HepG2 (cell line): Measurements from ENCODE around the gene DNM3. TPM values are rescaled to one million over a fixed set of nuclear protein-coding genes. Genes with fewer than 3 reads are reported as not detected.
A peak's percentile ranks its signal among the peaks of the same experiment; 100 is the strongest.

Experiments
- ATF4 ChIP-seq, 2 experiments: fragments of 450-650 bp in 1 of 2; sonication (generic) in 1 of 2; formaldehyde crosslinking; IDR thresholded peaks; 2 replicates each; pipeline versions ENCODE4 v1.5.0 to v1.8.0; 2020 to 2022; ENCODE audit warnings: mild to moderate bottlenecking in 1 of 2, missing genetic modification reagents in 1 of 2
- CCDC6 ChIP-seq: sonication (generic); formaldehyde crosslinking; IDR thresholded peaks from 2 replicates; pipeline ENCODE4 v1.8.1; 2022; ENCODE audit warnings: mild to moderate bottlenecking, missing genetic modification reagents, moderate library complexity
- CEBPB ChIP-seq: IDR thresholded peaks from 2 replicates; pipeline ENCODE4 v1.6.1; 2011; ENCODE audit warnings: low read depth, low read length, improper control_type of control experiment, borderline replicate concordance
- KDM2A ChIP-seq: sonication (generic); formaldehyde crosslinking; IDR thresholded peaks from 2 replicates; pipeline ENCODE4 v1.4.0; 2020; ENCODE audit warnings: low read depth, missing genetic modification reagents, borderline replicate concordance
- MAFF ChIP-seq: IDR thresholded peaks from 2 replicates; pipeline ENCODE4 v1.6.1; 2011; ENCODE audit warnings: low read depth, low read length, improper control_type of control experiment
- MAFK ChIP-seq, 2 experiments: IDR thresholded peaks in 1 of 2; conservative IDR thresholded peaks in 1 of 2; 2 replicates each; pipeline ENCODE4 v1.6.1; 2011; ENCODE audit warnings: improper control_type of control experiment in 2 of 2, low read length in 2 of 2
- MZF1 ChIP-seq: sonication (generic); formaldehyde crosslinking; IDR thresholded peaks from 2 replicates; pipeline ENCODE4 v1.8.1; 2023; ENCODE audit warnings: mild to moderate bottlenecking, missing genetic modification reagents, borderline replicate concordance
- NCOR1 ChIP-seq: fragments of 200-600 bp; sonication (generic); IDR thresholded peaks from 2 replicates; pipeline ENCODE4 v1.7.0; 2017; ENCODE audit warnings: antibody characterized with exemption, low read length, borderline replicate concordance
- NR2F1 ChIP-seq, 2 experiments: fragments of 450-650 bp in 1 of 2; formaldehyde crosslinking in 1 of 2; IDR thresholded peaks; 2 replicates each; pipeline versions ENCODE4 v1.5.0 to v1.6.1; 2016 to 2020; ENCODE audit warnings: mild to moderate bottlenecking in 1 of 2, missing compliant biosample characterization in 1 of 2, missing genetic modification reagents in 1 of 2, moderate library complexity in 1 of 2
- PAXIP1 ChIP-seq: sonication (generic); formaldehyde crosslinking; conservative IDR thresholded peaks from 2 replicates; pipeline ENCODE4 v1.4.0; 2020; ENCODE audit warnings: mild to moderate bottlenecking, missing genetic modification reagents, moderate library complexity
- SIN3B ChIP-seq: fragments of 150-350 bp; IDR thresholded peaks from 2 replicates; pipeline ENCODE4 v1.6.1; 2014; ENCODE audit warnings: low read length
- STAG1 ChIP-seq: sonication (generic); formaldehyde crosslinking; IDR thresholded peaks from 2 replicates; pipeline ENCODE4 v1.4.0; 2020; ENCODE audit warnings: missing genetic modification reagents
- ZNF564 ChIP-seq: sonication (generic); formaldehyde crosslinking; IDR thresholded peaks from 2 replicates; pipeline ENCODE4 v1.8.1; 2023; ENCODE audit warnings: mild to moderate bottlenecking, missing genetic modification reagents
- polyA plus RNA-seq, 8 experiments: library from polyadenylated mRNA; depleted of rRNA in 3 of 8; stranded (reverse) in 7 of 8; unstranded in 1 of 8; fragments of >200 nt; fragmentation: Illumina TruSeq in 4 of 8; extraction: Trizol in 4 of 8; gene quantifications; 2 replicates each; pipeline versions ENCODE4 v1.2.1 to v1.2.3, GENCODE V29; 2011 to 2016; ENCODE audit warnings: low read depth in 4 of 8, missing spikeins in 1 of 8, mixed read lengths in 1 of 8; ENCODE audit not compliant: insufficient read depth in 1 of 8
- total RNA-seq, 5 experiments: library from RNA; depleted of rRNA; stranded (reverse); fragments of >200 nt; fragmentation: Illumina TruSeq; extraction: Trizol; gene quantifications; 2 replicates each; pipeline ENCODE4 v1.2.3, GENCODE V29; 2016; ENCODE audit warnings: low read depth in 1 of 5
- TF ChIP-seq, protein P1 (sequence below): sonication (generic); formaldehyde crosslinking; IDR thresholded peaks from 2 replicates; pipeline ENCODE4 v1.8.1; 2022; ENCODE audit warnings: low read depth, mild to moderate bottlenecking, missing genetic modification reagents
- TF ChIP-seq, protein P2 (sequence below): IDR thresholded peaks from 2 replicates; pipeline ENCODE4 v1.6.1; 2016; ENCODE audit warnings: low read depth
- TF ChIP-seq, protein P3 (sequence below): IDR thresholded peaks from 2 replicates; pipeline ENCODE4 v1.6.1; 2016; ENCODE audit warnings: control low read depth
- TF ChIP-seq, protein P4 (sequence below): IDR thresholded peaks from 2 replicates; pipeline ENCODE4 v1.6.1; 2018; ENCODE audit warnings: missing genetic modification reagents

The DNM3 gene
- total and polyA plus RNA-seq, 2 of the 13 experiments (the other 11 are each of a cell fraction or from before 2014, with no cell fraction given), result 0.05 TPM; not detected in 1

DNA sequence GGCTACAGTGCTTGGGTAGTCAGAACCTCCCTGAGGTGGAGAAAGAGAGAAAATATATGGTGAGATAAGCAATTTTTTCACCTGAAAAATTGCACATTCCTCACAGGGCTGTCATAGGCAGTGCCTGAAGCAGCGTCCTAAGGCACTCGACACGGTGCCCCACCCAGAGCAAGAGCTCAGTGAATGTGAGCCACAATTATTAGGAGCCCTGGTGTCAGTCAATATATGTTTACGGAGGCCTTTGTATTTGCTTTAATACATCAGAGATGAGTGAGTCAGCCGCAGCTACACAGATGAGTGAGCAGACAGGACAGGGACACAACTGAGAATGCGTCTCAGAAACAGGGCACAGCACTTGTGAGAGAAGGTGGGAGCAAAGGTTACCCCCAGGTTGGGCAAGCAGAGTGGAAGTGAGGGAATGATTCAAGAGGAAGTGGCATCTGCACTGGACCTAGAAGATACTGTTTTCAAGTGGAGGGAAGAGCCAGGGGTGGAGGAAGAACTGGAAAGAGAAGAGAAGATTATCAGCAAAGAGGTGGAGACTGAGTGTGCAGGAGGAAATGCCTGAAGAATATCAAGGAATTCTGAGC lies 607.8 kb downstream of the DNM3 start (continued):
- TF ChIP-seq STAG1 (CRISPR knock-in tag), result 0 out of 2 replicates have a peak, but pooled peaks have one; percentile 1
- TF ChIP-seq SIN3B, result 0 out of 2 replicates have a peak, but pooled peaks have one; percentile 46
- peak; percentile 13; the same call in 1 of the 2 replicates for TF ChIP-seq CEBPB
- TF ChIP-seq MAFF, result peak; percentile 77
- peak; percentile 71; the same call in 1 of the 2 replicates for TF ChIP-seq PAXIP1
- TF ChIP-seq, protein P1, sequence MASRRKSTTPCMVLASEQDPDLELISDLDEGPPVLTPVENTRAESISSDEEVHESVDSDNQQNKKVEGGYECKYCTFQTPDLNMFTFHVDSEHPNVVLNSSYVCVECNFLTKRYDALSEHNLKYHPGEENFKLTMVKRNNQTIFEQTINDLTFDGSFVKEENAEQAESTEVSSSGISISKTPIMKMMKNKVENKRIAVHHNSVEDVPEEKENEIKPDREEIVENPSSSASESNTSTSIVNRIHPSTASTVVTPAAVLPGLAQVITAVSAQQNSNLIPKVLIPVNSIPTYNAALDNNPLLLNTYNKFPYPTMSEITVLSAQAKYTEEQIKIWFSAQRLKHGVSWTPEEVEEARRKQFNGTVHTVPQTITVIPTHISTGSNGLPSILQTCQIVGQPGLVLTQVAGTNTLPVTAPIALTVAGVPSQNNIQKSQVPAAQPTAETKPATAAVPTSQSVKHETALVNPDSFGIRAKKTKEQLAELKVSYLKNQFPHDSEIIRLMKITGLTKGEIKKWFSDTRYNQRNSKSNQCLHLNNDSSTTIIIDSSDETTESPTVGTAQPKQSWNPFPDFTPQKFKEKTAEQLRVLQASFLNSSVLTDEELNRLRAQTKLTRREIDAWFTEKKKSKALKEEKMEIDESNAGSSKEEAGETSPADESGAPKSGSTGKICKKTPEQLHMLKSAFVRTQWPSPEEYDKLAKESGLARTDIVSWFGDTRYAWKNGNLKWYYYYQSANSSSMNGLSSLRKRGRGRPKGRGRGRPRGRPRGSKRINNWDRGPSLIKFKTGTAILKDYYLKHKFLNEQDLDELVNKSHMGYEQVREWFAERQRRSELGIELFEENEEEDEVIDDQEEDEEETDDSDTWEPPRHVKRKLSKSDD, result no peak
- no peak for TF ChIP-seq KDM2A (CRISPR knock-in tag)
- no peak for TF ChIP-seq MZF1 (CRISPR knock-in tag)
- TF ChIP-seq, protein P2, sequence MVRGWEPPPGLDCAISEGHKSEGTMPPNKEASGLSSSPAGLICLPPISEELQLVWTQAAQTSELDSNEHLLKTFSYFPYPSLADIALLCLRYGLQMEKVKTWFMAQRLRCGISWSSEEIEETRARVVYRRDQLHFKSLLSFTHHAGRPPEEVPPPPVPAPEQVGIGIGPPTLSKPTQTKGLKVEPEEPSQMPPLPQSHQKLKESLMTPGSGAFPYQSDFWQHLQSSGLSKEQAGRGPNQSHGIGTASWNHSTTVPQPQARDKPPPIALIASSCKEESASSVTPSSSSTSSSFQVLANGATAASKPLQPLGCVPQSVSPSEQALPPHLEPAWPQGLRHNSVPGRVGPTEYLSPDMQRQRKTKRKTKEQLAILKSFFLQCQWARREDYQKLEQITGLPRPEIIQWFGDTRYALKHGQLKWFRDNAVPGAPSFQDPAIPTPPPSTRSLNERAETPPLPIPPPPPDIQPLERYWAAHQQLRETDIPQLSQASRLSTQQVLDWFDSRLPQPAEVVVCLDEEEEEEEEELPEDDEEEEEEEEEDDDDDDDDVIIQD (CRISPR knock-in tag), result peak; percentile 52; the same call in 1 of the 2 replicates
- no peak for TF ChIP-seq ZNF564 (CRISPR knock-in tag)
- TF ChIP-seq, protein P3, sequence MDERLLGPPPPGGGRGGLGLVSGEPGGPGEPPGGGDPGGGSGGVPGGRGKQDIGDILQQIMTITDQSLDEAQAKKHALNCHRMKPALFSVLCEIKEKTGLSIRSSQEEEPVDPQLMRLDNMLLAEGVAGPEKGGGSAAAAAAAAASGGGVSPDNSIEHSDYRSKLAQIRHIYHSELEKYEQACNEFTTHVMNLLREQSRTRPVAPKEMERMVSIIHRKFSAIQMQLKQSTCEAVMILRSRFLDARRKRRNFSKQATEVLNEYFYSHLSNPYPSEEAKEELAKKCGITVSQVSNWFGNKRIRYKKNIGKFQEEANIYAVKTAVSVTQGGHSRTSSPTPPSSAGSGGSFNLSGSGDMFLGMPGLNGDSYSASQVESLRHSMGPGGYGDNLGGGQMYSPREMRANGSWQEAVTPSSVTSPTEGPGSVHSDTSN (CRISPR knock-in tag), result peak; percentile 61; the same call in 1 of the 2 replicates
- TF ChIP-seq MAFK (conservative IDR thresholded peaks at IDR 0.05 in 1 of 2, IDR thresholded peaks at IDR 0.05 in 1 of 2; ENCODE audit: low read length in 2 of 2), result peak; percentile 75 to 80
- TF ChIP-seq, protein P4, sequence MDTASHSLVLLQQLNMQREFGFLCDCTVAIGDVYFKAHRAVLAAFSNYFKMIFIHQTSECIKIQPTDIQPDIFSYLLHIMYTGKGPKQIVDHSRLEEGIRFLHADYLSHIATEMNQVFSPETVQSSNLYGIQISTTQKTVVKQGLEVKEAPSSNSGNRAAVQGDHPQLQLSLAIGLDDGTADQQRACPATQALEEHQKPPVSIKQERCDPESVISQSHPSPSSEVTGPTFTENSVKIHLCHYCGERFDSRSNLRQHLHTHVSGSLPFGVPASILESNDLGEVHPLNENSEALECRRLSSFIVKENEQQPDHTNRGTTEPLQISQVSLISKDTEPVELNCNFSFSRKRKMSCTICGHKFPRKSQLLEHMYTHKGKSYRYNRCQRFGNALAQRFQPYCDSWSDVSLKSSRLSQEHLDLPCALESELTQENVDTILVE (CRISPR knock-in tag), result no peak
- TF ChIP-seq NR2F1 (CRISPR knock-in tag; IDR thresholded peaks at IDR 0.05), result peak in 1 of 2 experiments; percentile 39; a peak in 1 of 4 replicates
- no peak for TF ChIP-seq CCDC6 (CRISPR knock-in tag)
- peak; percentile 24; the same call in 1 of the 2 replicates for TF ChIP-seq NCOR1
- peak in 1 of 2 experiments; percentile 59; a peak in 1 of 4 replicates for TF ChIP-seq ATF4 (CRISPR knock-in tag; IDR thresholded peaks at IDR 0.05)
